Measurements from ENCODE around the gene CEP162. TPM values are rescaled to one million over a fixed set of nuclear protein-coding genes. Genes with fewer than 3 reads are reported as not detected.

The CEP162 gene
- total and polyA plus RNA-seq, 2 donors from 2014 or later = 4.6 to 14.6 TPM

DNA sequence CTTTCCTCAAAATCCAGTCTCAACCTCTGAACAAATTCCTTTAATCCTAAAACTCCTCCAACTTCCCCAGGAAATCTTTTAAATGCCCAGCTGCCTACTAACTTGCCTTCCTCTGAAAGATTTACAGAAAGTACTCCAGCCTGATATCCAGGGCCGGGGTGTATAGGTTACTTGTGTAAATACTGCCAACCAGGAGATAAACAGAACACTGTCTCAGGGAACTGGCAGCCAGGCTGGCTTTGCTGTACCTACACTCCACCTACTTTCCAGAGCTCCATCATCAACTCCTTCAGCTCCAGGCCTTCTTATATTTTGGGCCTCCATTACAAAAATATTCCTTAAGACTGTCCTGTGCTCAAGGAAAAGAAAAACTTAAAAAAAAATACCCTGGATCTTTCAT, 85.9 kb downstream of the CEP162 start:
- no peak overlapping the region for H3K4me3 ChIP-seq (ENCODE audit: low read length in 3 of 3)
- TF ChIP-seq, protein P1, sequence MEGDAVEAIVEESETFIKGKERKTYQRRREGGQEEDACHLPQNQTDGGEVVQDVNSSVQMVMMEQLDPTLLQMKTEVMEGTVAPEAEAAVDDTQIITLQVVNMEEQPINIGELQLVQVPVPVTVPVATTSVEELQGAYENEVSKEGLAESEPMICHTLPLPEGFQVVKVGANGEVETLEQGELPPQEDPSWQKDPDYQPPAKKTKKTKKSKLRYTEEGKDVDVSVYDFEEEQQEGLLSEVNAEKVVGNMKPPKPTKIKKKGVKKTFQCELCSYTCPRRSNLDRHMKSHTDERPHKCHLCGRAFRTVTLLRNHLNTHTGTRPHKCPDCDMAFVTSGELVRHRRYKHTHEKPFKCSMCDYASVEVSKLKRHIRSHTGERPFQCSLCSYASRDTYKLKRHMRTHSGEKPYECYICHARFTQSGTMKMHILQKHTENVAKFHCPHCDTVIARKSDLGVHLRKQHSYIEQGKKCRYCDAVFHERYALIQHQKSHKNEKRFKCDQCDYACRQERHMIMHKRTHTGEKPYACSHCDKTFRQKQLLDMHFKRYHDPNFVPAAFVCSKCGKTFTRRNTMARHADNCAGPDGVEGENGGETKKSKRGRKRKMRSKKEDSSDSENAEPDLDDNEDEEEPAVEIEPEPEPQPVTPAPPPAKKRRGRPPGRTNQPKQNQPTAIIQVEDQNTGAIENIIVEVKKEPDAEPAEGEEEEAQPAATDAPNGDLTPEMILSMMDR (IDR thresholded peaks at IDR 0.05; ENCODE audit: borderline replicate concordance, extremely low read depth, insufficient read depth) = no peak
- DNase-seq = peak in 3 of 5 donors; percentile 42 to 76 (median 48)
- no peaks in the 10 kb centered on the region for H3K4me1 ChIP-seq (ENCODE audit: control insufficient read depth in 2 of 3, insufficient read depth in 2 of 3, low read depth in 1 of 3, low read length in 3 of 3)
- H3K9ac ChIP-seq (ENCODE audit: low read length in 3 of 3) = no peak overlapping the region
- intact Hi-C loops (cut with DNase I) = no loop called here
- H3K9me3 ChIP-seq (ENCODE audit: control insufficient read depth in 2 of 3, insufficient read depth in 1 of 3, low read length in 3 of 3) = no peaks in the 10 kb centered on the region
- H3K27ac ChIP-seq (ENCODE audit: low read depth in 2 of 2, low read length in 2 of 2) = no peak overlapping the region
- H3K27me3 ChIP-seq (ENCODE audit: control insufficient read depth, insufficient read depth, low read length) = no peaks in the 10 kb centered on the region
- peaks cover 0 to 3% (median 0%) of the 10 kb centered on the region in 3 donors for H3K36me3 ChIP-seq (ENCODE audit: control insufficient read depth in 2 of 3, insufficient read depth in 3 of 3, low read length in 3 of 3)
- FAIRE-seq = no peak

DNA sequence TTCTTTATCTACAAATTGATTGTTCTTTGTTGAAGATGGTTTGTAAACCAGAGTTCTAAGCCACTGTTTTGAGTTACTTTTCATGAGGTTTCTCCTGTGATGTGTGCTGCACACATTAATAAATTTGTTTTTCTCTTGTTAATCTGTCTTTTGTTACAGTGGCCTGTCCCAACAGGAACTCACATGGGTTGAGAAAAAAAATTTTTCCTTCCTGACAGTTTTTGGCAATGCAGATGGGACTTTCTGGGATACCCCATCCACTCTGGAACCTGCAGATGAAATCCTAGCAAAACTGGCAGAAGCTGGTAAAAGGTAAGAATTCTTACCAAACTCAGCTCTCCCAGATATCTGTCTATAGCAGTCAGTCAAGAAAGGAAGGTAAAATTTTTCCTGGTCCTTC, 88.1 kb downstream of the CEP162 start:
- Histone ChIP-seq H3K27me3 (ENCODE audit: control insufficient read depth, insufficient read depth, low read length) (no peaks in the 10 kb centered on the region), H3K36me3 (ENCODE audit: control insufficient read depth in 2 of 3, insufficient read depth in 3 of 3, low read length in 3 of 3) (peaks cover 0 to 3% (median 0%) of the 10 kb centered on the region in 3 donors), H3K9ac (ENCODE audit: low read length in 3 of 3) (no peak overlapping the region), H3K9me3 (ENCODE audit: control insufficient read depth in 2 of 3, insufficient read depth in 1 of 3, low read length in 3 of 3) (no peaks in the 10 kb centered on the region), H3K4me3 (ENCODE audit: low read length in 3 of 3) (no peak overlapping the region), H3K4me1 (ENCODE audit: control insufficient read depth in 2 of 3, insufficient read depth in 2 of 3, low read depth in 1 of 3, low read length in 3 of 3) (no peaks in the 10 kb centered on the region), H3K27ac (ENCODE audit: low read depth in 2 of 2, low read length in 2 of 2) (no peak overlapping the region)
- TF ChIP-seq, protein P1 (IDR thresholded peaks at IDR 0.05; ENCODE audit: borderline replicate concordance, extremely low read depth, insufficient read depth) = no peak
- no peak for DNase-seq
- intact Hi-C loops (cut with DNase I) = no loop called here
- no peak for FAIRE-seq

GRCh38 chr6:84137989-84138575, 89.4 kb downstream of the CEP162 start:
- intact Hi-C loops (cut with DNase I) = no loop called here
- FAIRE-seq (no peak), DNase-seq (peak in 1 of 5 donors; percentile 11)
- no peaks in the 10 kb centered on the region for H3K27me3 ChIP-seq (ENCODE audit: control insufficient read depth, insufficient read depth, low read length)
- TF ChIP-seq, protein P1 (IDR thresholded peaks at IDR 0.05; ENCODE audit: borderline replicate concordance, extremely low read depth, insufficient read depth) = no peak
- H3K9me3 ChIP-seq (ENCODE audit: control insufficient read depth in 2 of 3, insufficient read depth in 1 of 3, low read length in 3 of 3) = no peaks in the 10 kb centered on the region
- peaks cover 0 to 3% (median 0%) of the 10 kb centered on the region in 3 donors for H3K36me3 ChIP-seq (ENCODE audit: control insufficient read depth in 2 of 3, insufficient read depth in 3 of 3, low read length in 3 of 3)
- no peaks in the 10 kb centered on the region for H3K4me1 ChIP-seq (ENCODE audit: control insufficient read depth in 2 of 3, insufficient read depth in 2 of 3, low read depth in 1 of 3, low read length in 3 of 3)
- H3K9ac ChIP-seq (ENCODE audit: low read length in 3 of 3) = no peak overlapping the region
- no peak overlapping the region for H3K27ac ChIP-seq (ENCODE audit: low read depth in 2 of 2, low read length in 2 of 2)
- H3K4me3 ChIP-seq (ENCODE audit: low read length in 3 of 3) = no peak overlapping the region

- H3K36me3 ChIP-seq (ENCODE audit: control insufficient read depth in 2 of 3, insufficient read depth in 3 of 3, low read length in 3 of 3) = peaks cover 0 to 3% (median 0%) of the 10 kb centered on the region in 3 donors
- FAIRE-seq = no peak
- H3K4me1 ChIP-seq (ENCODE audit: control insufficient read depth in 2 of 3, insufficient read depth in 2 of 3, low read depth in 1 of 3, low read length in 3 of 3) = no peaks in the 10 kb centered on the region
- DNase-seq = no peak
- TF ChIP-seq, protein P1 (IDR thresholded peaks at IDR 0.05; ENCODE audit: borderline replicate concordance, extremely low read depth, insufficient read depth) = no peak
- intact Hi-C loops (cut with DNase I) = no loop called here
- no peaks in the 10 kb centered on the region for H3K27me3 ChIP-seq (ENCODE audit: control insufficient read depth, insufficient read depth, low read length)
- H3K9me3 ChIP-seq (ENCODE audit: control insufficient read depth in 2 of 3, insufficient read depth in 1 of 3, low read length in 3 of 3) = no peaks in the 10 kb centered on the region
- no peak overlapping the region for H3K9ac ChIP-seq (ENCODE audit: low read length in 3 of 3)
- H3K4me3 ChIP-seq (ENCODE audit: low read length in 3 of 3) = no peak overlapping the region
- no peak overlapping the region for H3K27ac ChIP-seq (ENCODE audit: low read depth in 2 of 2, low read length in 2 of 2)
Observed at GRCh38 chr6:84137051-84137375, 90.4 kb downstream of the CEP162 start.
